Stimulated activated effector memory CD8-positive, alpha-beta T cell treated with anti-CD3 and anti-CD28 coated beads, Interleukin-12 subunit alpha, Interleukin-12 subunit beta, amount 100 ng/mL, for 72 hours (primary cell): ENCODE results near the gene DROSHA.
"Not testable (repeated sequence)": the region's sequence is repeated elsewhere in the genome, so short reads cannot be mapped to it uniquely, and the experiment has no call there.

ENCODE experiments used
- ATAC-seq: fragments of 150-1000 bp; cut with Tn5 transposase; 2 replicates; pipeline ENCODE4 v1.10.0; 2021
- DNase-seq, 2 donors: peaks; one replicate each; pipeline ENCODE4 v3.0.0; 2021 to 2022; ENCODE audit warnings: low spot score in 2 of 2
- H3K27ac Mint-ChIP-seq: one replicate; pipeline ENCODE4 v1.8.0; 2022; ENCODE audit warnings: mild to moderate bottlenecking, mixed read lengths
- H3K36me3 Mint-ChIP-seq: one replicate; pipeline ENCODE4 v1.8.0; 2022; ENCODE audit warnings: mild to moderate bottlenecking, mixed read lengths
- H3K4me1 Mint-ChIP-seq: one replicate; pipeline ENCODE4 v1.8.0; 2022; ENCODE audit warnings: mixed read lengths
- H3K4me3 Mint-ChIP-seq: one replicate; pipeline ENCODE4 v1.8.0; 2022; ENCODE audit warnings: mild to moderate bottlenecking, mixed read lengths
- H3K9me3 Mint-ChIP-seq: one replicate; pipeline ENCODE4 v1.8.0; 2022; ENCODE audit warnings: mixed read lengths

The DROSHA gene

DNA sequence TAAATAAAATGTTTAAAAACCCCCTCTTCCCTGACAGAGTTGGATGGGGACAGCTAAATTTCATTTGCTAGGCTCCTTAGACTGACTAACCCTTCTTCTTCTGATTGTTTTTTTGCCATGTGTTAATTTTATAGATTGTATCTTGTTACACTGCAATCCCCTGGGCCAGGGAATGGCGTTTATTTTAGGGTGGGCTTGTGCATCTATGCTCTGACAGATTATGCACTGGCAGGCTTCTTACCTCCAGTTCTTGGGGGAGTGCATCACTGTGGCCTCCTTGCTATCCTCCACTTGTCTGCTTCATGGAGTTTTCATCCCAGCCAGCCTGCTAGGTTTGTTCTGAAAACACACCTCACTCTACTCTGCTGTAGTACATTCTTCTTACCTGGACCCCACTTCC is 159.8 kb downstream of the DROSHA start:
- Mint-ChIP-seq H3K9me3 (no peaks in the 10 kb centered on the region), H3K4me3 (no peak overlapping the region), H3K27ac (no peak overlapping the region), H3K4me1 (no peaks in the 10 kb centered on the region), H3K36me3 (no peaks in the 10 kb centered on the region)
- DNase-seq (no peak), ATAC-seq (no peak)

DNA sequence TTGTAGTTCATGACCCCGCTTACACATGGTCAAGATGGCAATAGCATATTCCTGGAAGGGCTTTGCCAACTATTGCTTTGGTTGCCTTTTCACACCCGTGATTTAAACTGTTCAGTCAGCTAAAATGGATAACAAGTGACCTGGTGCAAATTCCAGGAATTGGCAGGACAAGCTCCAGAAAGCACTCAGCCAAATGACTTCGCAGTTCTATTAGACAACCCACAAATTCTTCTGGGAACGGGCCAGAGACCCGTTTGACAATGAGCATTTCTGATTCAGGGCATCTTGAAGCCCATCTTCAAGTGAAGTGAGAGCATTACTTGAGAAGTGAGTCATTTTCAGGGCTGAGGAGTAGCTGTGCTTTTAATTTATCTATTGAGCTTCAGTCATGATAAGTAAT is 165.0 kb downstream of the DROSHA start:
- no peak overlapping the region for H3K27ac Mint-ChIP-seq
- no peaks in the 10 kb centered on the region for H3K9me3 Mint-ChIP-seq
- no peak overlapping the region for H3K4me3 Mint-ChIP-seq
- H3K36me3 Mint-ChIP-seq, result no peaks in the 10 kb centered on the region
- ATAC-seq, result no peak
- no peaks in the 10 kb centered on the region for H3K4me1 Mint-ChIP-seq
- no peak for DNase-seq

DNA sequence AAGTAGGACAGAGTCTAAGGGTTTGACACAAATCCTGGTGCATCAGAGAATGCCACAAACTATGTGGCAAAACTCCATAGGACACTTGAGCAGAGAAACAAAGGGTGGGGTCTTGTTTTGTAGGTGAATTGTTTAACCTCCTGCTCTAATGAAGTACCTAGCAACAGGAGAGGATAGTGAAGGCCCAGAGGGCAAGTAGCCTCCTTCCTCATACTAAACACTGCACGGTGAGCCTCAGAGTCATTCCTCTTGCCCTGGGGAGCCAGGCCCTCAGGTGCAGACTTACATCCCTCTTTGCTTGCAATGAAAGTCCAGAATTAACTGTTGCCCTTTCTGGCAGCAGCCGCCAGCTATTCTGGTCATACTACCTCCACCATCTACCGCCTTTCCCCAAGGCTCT is 166.1 kb downstream of the DROSHA start:
- no peak overlapping the region for H3K4me3 Mint-ChIP-seq
- no peaks in the 10 kb centered on the region for H3K9me3 Mint-ChIP-seq
- no peaks in the 10 kb centered on the region for H3K4me1 Mint-ChIP-seq
- DNase-seq, result no peak
- no peak for ATAC-seq
- no peak overlapping the region for H3K27ac Mint-ChIP-seq
- no peaks in the 10 kb centered on the region for H3K36me3 Mint-ChIP-seq

DNA sequence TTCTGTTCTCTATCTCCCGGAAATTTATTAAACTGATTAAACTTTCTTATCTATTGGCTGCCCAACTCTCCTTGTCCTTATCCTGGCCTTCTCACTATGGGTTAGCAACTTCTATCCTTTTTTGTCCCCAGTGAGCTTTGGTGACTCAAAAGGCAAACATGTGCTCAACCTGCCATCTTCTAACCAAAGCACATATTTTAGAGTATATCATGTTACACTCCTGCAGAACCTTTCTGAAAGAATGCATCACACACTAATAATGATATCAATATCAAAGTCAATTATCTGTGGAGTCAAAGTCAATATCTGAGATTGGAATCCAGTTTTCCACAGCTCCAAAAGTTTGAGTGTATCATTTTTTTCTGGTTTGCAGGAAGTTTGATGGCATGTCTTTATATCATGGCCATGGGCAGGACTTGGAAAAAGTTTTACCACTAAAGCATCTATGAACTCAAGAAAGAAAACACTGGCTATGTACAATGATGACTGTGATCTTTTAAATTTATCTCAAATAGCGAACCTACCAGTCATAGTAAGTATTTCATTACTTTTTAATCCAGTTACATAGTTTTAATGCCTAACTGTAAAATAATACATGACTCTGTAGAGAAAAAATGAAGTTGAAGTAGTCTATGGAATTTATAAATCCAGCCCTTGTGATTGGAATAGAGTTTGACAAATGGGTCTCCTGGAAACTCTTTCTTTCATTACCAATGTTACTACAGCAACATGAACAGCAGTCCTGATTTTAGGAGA is 166.8 kb downstream of the DROSHA start:
- no peaks in the 10 kb centered on the region for H3K4me1 Mint-ChIP-seq

DNA sequence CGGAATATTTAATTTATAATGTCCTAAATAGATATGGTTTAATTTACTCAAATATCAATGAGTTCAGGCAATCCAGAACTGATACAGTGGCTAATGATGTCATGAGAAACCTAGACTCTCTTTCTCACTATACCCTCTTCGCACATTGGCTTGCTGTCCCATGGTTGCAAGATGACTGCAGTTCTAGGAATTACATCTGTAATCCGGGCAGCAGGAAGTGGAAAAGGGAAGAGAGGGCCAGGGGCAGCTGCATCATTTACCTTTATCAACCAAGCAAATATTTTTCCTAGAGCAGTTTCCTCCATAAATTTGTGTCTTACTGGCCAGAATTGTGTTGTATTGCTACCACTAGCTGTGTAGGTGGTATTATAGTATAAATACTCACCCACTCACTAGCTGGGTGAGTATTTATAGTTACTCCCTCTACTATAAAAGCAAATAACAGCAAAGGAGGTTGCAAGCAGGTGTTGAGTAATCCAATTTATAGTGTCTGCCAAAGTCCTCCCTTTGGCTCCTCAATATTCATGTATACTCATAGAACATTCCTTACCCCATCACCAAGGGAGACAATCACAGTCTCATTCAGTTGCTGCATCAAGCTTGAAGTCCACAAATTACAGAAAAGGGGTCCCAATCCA is 168.8 kb downstream of the DROSHA start:
- Mint-ChIP-seq H3K9me3 (no peaks in the 10 kb centered on the region), H3K4me3 (no peak overlapping the region), H3K4me1 (no peaks in the 10 kb centered on the region), H3K36me3 (no peaks in the 10 kb centered on the region), H3K27ac (no peak overlapping the region)
- no peak for ATAC-seq
- no peak for DNase-seq

More for the DNA sequence above, 166.8 kb downstream of the DROSHA start:
- Mint-ChIP-seq H3K27ac (no peak overlapping the region), H3K9me3 (no peaks in the 10 kb centered on the region), H3K4me3 (no peak overlapping the region), H3K36me3 (no peaks in the 10 kb centered on the region)
- DNase-seq, result no peak
- ATAC-seq, result no peak

DNA sequence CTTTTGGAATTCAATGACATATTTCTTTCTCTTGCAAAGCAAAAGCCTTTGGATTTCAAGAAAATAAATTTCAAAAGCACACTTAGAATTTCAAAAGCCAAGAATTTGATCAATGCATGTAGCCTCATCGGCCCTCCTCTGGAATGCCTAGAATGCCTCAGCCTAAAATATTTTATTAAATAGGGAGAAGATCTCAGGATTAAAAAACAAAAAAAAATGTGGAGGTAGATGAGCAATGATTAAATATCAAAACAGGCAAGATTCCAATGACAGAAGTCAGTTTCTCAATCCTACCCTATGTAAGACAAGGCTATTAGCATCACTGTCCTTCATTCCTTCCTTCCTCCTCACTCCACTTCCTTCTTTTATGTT is 169.4 kb downstream of the DROSHA start:
- no peaks in the 10 kb centered on the region for H3K4me1 Mint-ChIP-seq
- ATAC-seq (no peak), DNase-seq (no peak)
- peaks cover 2% of the 10 kb centered on the region for H3K9me3 Mint-ChIP-seq
- H3K36me3 Mint-ChIP-seq, result no peaks in the 10 kb centered on the region
- no peak overlapping the region for H3K4me3 Mint-ChIP-seq
- H3K27ac Mint-ChIP-seq, result no peak overlapping the region

DNA sequence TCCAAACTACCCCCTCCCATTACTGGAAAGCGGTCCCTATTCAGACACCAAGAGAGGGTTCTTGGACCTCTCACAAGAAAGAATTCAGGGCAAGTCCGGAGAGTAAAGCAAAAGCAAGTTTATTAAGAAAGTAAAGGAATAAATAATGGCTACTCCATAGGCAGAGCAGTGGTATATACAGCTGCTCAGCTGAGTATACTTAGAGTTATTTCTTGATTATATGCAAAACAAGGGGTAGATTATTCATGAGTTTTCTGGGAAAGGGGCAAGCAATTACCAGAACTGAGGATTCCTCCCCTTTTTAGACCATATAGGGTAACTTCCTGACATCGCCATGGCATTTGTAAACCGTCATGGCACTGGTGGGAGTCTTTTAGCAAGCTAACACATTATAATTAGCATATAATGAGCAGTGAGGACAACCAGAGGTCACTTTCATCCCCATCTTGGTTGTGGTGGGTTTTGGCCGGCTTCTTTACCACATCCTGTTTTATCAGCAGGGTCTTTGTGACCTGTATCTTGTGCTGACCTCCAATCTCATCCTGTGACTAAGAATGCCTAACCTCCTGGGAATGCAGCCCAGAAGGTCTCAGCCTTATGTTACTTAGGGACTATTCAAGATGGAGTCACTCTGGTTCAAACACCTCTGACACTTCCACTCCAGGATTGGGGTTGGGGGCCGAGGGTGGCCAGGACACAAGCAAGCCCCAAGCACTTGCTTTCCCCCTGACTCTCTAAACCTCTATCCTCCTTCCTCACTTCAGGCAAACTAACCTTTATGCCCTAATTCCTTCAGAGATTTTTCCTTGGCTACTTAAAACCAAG is 170.0 kb downstream of the DROSHA start:
- not testable (repeated sequence) for H3K27ac Mint-ChIP-seq, DNase-seq, ATAC-seq, H3K4me1 Mint-ChIP-seq, H3K4me3 Mint-ChIP-seq, H3K36me3 Mint-ChIP-seq, H3K9me3 Mint-ChIP-seq

DNA sequence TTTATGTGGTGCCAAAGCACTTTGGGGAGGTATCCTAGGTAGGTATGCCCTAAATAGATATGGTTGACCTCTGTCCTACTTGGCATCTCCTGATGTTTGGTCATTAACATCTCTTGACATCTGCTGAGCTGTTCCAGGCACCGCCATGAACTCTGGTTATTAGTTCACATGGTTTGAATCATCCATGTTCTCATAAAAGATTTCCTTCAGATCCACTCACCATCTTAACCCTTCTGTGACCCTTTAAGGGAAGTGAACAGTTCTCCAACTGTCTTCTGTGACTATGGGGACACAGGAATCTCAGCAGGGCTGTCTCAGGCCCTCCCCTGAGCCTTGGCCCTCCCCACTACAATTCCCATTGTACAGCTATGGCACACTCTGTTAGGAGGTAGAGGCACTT is 170.7 kb downstream of the DROSHA start:
- DNase-seq (no peak), ATAC-seq (no peak)
- Mint-ChIP-seq H3K4me3 (no peak overlapping the region), H3K4me1 (no peaks in the 10 kb centered on the region), H3K36me3 (no peaks in the 10 kb centered on the region), H3K27ac (no peak overlapping the region), H3K9me3 (peaks cover 3% of the 10 kb centered on the region)

DNA sequence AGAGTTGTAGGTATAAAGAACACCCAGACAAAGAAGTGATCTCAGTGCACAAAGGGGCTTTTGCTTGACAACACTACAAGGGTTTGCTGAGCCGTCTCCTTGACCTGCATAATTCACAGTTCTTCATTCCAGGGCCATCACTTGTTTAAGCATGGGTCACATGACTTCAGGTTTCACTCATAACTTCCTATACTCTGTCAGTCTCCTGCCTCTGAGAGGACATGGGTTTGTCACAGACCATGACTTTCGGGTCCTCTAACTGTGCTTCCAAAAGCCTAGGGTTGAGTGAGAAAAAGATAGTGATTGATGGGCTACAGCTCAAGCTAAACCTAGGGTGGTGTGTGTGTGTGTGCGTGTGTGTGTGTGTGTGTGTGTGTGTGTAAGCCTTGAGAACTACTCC is 172.1 kb downstream of the DROSHA start:
- no peak for ATAC-seq

DNA sequence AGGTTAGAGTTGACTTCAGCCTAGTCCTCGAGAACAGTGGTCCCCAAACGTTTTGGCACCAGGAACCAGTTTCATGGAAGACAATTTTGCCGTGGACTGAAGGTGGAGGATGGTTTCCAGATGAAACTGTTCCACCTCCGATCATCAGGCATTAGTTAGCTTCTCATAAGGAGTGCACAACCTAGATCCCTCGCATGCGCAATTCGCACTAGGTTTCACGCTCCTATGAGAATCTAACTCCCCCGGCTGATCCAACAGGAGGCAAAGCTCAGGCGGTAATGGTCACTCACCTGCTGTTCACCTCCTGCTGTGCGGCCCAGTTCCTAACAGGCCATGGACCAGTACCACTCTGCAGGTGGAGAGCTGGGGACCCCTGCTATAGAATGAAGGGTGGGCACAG is 174.9 kb downstream of the DROSHA start:
- H3K4me1 Mint-ChIP-seq, result no peaks in the 10 kb centered on the region
- DNase-seq, result no peak
- no peak for ATAC-seq
- H3K27ac Mint-ChIP-seq, result no peak overlapping the region
- H3K9me3 Mint-ChIP-seq, result peaks cover 6% of the 10 kb centered on the region
- H3K4me3 Mint-ChIP-seq, result no peak overlapping the region
- H3K36me3 Mint-ChIP-seq, result no peaks in the 10 kb centered on the region

More for the DNA sequence above, 172.1 kb downstream of the DROSHA start:
- H3K27ac Mint-ChIP-seq, result no peak overlapping the region
- no peaks in the 10 kb centered on the region for H3K4me1 Mint-ChIP-seq
- no peaks in the 10 kb centered on the region for H3K36me3 Mint-ChIP-seq
- H3K4me3 Mint-ChIP-seq, result no peak overlapping the region
- H3K9me3 Mint-ChIP-seq, result peaks cover 6% of the 10 kb centered on the region
- DNase-seq, result no peak

DNA sequence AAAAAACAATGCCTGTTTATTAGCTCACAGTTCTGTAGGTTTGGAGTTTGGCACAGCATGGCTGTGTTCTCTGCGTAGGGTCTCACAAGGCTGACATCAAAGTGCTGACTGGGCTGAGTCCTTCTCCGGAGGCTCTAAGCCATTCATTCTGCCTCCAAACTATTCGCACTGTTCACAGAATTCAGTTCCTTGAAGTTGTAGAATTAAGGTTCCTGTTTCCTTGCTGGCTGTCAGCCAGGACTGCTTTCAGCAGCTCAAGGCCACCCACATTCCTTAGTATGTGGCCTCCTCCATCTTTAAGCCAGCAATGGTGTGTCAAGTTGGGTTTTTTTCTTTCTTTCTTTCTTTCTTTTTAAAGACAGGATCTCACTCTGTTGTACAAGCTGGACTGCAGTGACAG is 176.6 kb downstream of the DROSHA start:
- H3K4me1 Mint-ChIP-seq, result no peaks in the 10 kb centered on the region

More for the DNA sequence above, 176.6 kb downstream of the DROSHA start:
- Mint-ChIP-seq H3K4me3 (no peak overlapping the region), H3K36me3 (no peaks in the 10 kb centered on the region), H3K27ac (no peak overlapping the region), H3K9me3 (peaks cover 8% of the 10 kb centered on the region)
- DNase-seq (no peak), ATAC-seq (no peak)
